Liver (tissue), 9 donors: ENCODE measurements around the gene PGPEP1. TPM values are rescaled to one million over a fixed set of nuclear protein-coding genes. Genes with fewer than 3 reads are reported as not detected.

Source experiments
- DNase-seq: peaks from one replicate; pipeline ENCODE4 v3.0.0-alpha.2; 2017; ENCODE audit warnings: low spot score
- H3K27ac ChIP-seq, 2 donors: one replicate each; pipeline ENCODE4 v1.7.0; 2013; ENCODE audit warnings: inconsistent platforms in 2 of 2, low read length in 2 of 2, control low read depth in 1 of 2, low read depth in 1 of 2, mild to moderate bottlenecking in 1 of 2
- H3K27me3 ChIP-seq, 4 donors: one replicate each; pipeline versions ENCODE4 v1.6.1 to v1.7.0; 2013; ENCODE audit warnings: low read length in 3 of 4, inconsistent platforms in 1 of 4, mild to moderate bottlenecking in 1 of 4, moderate library complexity in 1 of 4; ENCODE audit not compliant: control insufficient read depth in 4 of 4, insufficient read depth in 4 of 4
- H3K36me3 ChIP-seq, 4 donors: one replicate each; pipeline versions ENCODE4 v1.6.1 to v1.7.0; 2013; ENCODE audit warnings: low read length in 3 of 4, mild to moderate bottlenecking in 3 of 4, low read depth in 1 of 4, moderate library complexity in 1 of 4; ENCODE audit not compliant: control insufficient read depth in 4 of 4, insufficient read depth in 3 of 4
- H3K4me1 ChIP-seq, 4 donors: one replicate each; pipeline versions ENCODE4 v1.6.1 to v1.7.0; 2013; ENCODE audit warnings: low read length in 3 of 4, mild to moderate bottlenecking in 3 of 4, moderate library complexity in 1 of 4; ENCODE audit not compliant: control insufficient read depth in 4 of 4, insufficient read depth in 4 of 4
- H3K4me3 ChIP-seq, 3 donors: one replicate each; pipeline versions ENCODE4 v1.6.1 to v1.7.0; 2013; ENCODE audit warnings: low read length in 3 of 3, control low read depth in 1 of 3, low read depth in 1 of 3, mild to moderate bottlenecking in 1 of 3
- H3K9ac ChIP-seq, 2 donors: one replicate each; pipeline ENCODE4 v1.7.0; 2013; ENCODE audit warnings: low read length in 2 of 2, mild to moderate bottlenecking in 2 of 2, moderate library complexity in 2 of 2, control low read depth in 1 of 2, low read depth in 1 of 2
- H3K9me3 ChIP-seq, 4 donors: one replicate each; pipeline versions ENCODE4 v1.6.1 to v1.7.0; 2013; ENCODE audit warnings: low read length in 3 of 4; ENCODE audit not compliant: control insufficient read depth in 4 of 4
- EGR1 ChIP-seq, 2 donors: IDR thresholded peaks; 2 replicates each; pipeline ENCODE4 v1.6.1; 2016 to 2018; ENCODE audit warnings: antibody characterized with exemption in 2 of 2, low read depth in 2 of 2
- FOXA1 ChIP-seq: IDR thresholded peaks from 2 replicates; pipeline ENCODE4 v1.6.1; 2016; ENCODE audit warnings: antibody characterized with exemption
- FOXA2 ChIP-seq: IDR thresholded peaks from 2 replicates; pipeline ENCODE4 v1.6.1; 2016; ENCODE audit warnings: antibody characterized with exemption
- GABPA ChIP-seq, 2 donors: IDR thresholded peaks in 1 of 2; conservative IDR thresholded peaks in 1 of 2; 2 replicates each; pipeline ENCODE4 v1.6.1; 2016; ENCODE audit warnings: antibody characterized with exemption in 2 of 2, mild to moderate bottlenecking in 1 of 2, moderate library complexity in 1 of 2
- HNF4A ChIP-seq, 2 donors: conservative IDR thresholded peaks; 2 replicates each; pipeline ENCODE4 v1.6.1; 2016; ENCODE audit warnings: antibody characterized with exemption in 2 of 2, mild to moderate bottlenecking in 2 of 2
- HNF4G ChIP-seq: IDR thresholded peaks from 2 replicates; pipeline ENCODE4 v1.6.1; 2016; ENCODE audit warnings: antibody characterized with exemption
- JUND ChIP-seq, 2 donors: IDR thresholded peaks; 2 replicates each; pipeline ENCODE4 v1.6.1; 2016; ENCODE audit warnings: antibody characterized with exemption in 2 of 2
- NR2F2 ChIP-seq: IDR thresholded peaks from 2 replicates; pipeline ENCODE4 v1.6.1; 2016; ENCODE audit warnings: antibody characterized with exemption
- RAD21 ChIP-seq, 2 donors: IDR thresholded peaks; 2 replicates each; pipeline ENCODE4 v1.6.1; 2016; ENCODE audit warnings: antibody characterized with exemption in 2 of 2, mild to moderate bottlenecking in 2 of 2
- RXRA ChIP-seq, 2 donors: IDR thresholded peaks; 2 replicates each; pipeline ENCODE4 v1.6.1; 2017 to 2018; ENCODE audit warnings: antibody characterized with exemption in 2 of 2, mild to moderate bottlenecking in 1 of 2
- SP1 ChIP-seq: IDR thresholded peaks from 2 replicates; pipeline ENCODE4 v1.6.1; 2018; ENCODE audit warnings: antibody characterized with exemption, mild to moderate bottlenecking
- TAF1 ChIP-seq: conservative IDR thresholded peaks from 2 replicates; pipeline ENCODE4 v1.6.1; 2016; ENCODE audit warnings: antibody characterized with exemption, mild to moderate bottlenecking
- YY1 ChIP-seq: IDR thresholded peaks from 2 replicates; pipeline ENCODE4 v1.6.1; 2016; ENCODE audit warnings: antibody characterized with exemption, mild to moderate bottlenecking
- WGBS: extraction: QIAGEN DNeasy Blood & Tissue Kit; methylation state at CpG from one replicate; pipeline ENCODE4 v1.1.7; 2013; 5-methylcytosine and 5-hydroxymethylcytosine counted together
- polyA plus RNA-seq, 2 donors: library from polyadenylated mRNA; stranded (reverse) in 1 of 2; unstranded in 1 of 2; fragments of 200-250 nt in 1 of 2; fragments of >200 nt in 1 of 2; fragmentation: Nextera tagmentation in 1 of 2; extraction: Ambion mirVana in 1 of 2; gene quantifications; one replicate each; pipeline versions ENCODE4 v1.2.1 to v1.2.3, GENCODE V29; 2013 to 2015
- total RNA-seq, 2 donors: library from RNA; depleted of rRNA; stranded (reverse); fragments of >200 nt; gene quantifications; one replicate each; pipeline ENCODE4 v1.2.3, GENCODE V29; 2014
- TF ChIP-seq, protein P1 (sequence below): IDR thresholded peaks from 2 replicates; pipeline ENCODE4 v1.6.1; 2016; ENCODE audit warnings: antibody characterized with exemption
- TF ChIP-seq, protein P2 (sequence below): fragments of 150-350 bp; IDR thresholded peaks from 2 replicates; pipeline ENCODE4 v1.5.1; 2017; ENCODE audit warnings: improper control_type of control experiment, low read depth, low read length; ENCODE audit not compliant: missing input control
- TF ChIP-seq, protein P3 (sequence below): IDR thresholded peaks from 2 replicates; pipeline ENCODE4 v1.6.1; 2016; ENCODE audit warnings: antibody characterized with exemption, mild to moderate bottlenecking
- TF ChIP-seq, protein P4 (sequence below): IDR thresholded peaks from 2 replicates; pipeline ENCODE4 v1.6.1; 2016; ENCODE audit warnings: antibody characterized with exemption
- TF ChIP-seq, protein P5 (sequence below): IDR thresholded peaks from 2 replicates; pipeline ENCODE4 v1.6.1; 2016; ENCODE audit warnings: antibody characterized with exemption
- donor health status: healthy.
- donor health status: healthy.
- donor health status: healthy.
- donor health status: healthy.
- donor health status: healthy.

Gene PGPEP1
- total and polyA plus RNA-seq, 4 donors, result 15.8 to 48.3 (median 26.2) TPM

DNA sequence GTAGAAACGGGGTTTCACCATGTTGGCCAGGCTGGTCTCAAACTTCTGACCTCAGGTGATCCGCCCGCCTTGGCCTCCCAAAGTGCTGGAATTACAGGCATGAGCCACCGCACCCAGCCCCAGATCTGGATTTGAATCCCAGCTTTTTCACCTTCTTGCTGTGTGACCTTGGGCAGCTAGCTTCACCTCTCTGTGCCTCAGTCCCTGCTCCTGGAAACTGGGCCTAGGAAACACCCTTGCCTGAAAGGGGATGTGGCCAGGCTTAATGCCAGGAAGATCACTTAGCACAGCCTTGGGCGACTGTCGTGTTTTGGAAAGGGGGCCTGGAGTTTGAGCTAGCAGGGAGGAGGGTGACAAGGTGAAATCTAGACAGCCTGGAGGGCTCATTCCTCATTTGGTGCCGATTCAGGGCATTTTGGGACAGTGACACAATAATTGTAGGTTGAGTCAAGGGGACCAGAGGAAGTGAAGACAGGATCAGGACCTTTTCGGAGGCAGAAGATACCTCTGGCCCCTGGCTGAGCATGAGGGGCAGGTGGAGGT is 1.8 kb downstream of the PGPEP1 start:
- no peak overlapping the region for H3K9ac ChIP-seq
- TF ChIP-seq RXRA (IDR thresholded peaks at IDR 0.05), result no peak
- TF ChIP-seq, protein P1, sequence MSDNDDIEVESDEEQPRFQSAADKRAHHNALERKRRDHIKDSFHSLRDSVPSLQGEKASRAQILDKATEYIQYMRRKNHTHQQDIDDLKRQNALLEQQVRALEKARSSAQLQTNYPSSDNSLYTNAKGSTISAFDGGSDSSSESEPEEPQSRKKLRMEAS, result no peak
- TF ChIP-seq NR2F2, result no peak
- no peak for TF ChIP-seq RAD21 (IDR thresholded peaks at IDR 0.05)
- TF ChIP-seq SP1, result no peak
- TF ChIP-seq EGR1 (IDR thresholded peaks at IDR 0.05; ENCODE audit: low read depth in 2 of 2), result no peak
- no peak for TF ChIP-seq HNF4G
- TF ChIP-seq, protein P2, sequence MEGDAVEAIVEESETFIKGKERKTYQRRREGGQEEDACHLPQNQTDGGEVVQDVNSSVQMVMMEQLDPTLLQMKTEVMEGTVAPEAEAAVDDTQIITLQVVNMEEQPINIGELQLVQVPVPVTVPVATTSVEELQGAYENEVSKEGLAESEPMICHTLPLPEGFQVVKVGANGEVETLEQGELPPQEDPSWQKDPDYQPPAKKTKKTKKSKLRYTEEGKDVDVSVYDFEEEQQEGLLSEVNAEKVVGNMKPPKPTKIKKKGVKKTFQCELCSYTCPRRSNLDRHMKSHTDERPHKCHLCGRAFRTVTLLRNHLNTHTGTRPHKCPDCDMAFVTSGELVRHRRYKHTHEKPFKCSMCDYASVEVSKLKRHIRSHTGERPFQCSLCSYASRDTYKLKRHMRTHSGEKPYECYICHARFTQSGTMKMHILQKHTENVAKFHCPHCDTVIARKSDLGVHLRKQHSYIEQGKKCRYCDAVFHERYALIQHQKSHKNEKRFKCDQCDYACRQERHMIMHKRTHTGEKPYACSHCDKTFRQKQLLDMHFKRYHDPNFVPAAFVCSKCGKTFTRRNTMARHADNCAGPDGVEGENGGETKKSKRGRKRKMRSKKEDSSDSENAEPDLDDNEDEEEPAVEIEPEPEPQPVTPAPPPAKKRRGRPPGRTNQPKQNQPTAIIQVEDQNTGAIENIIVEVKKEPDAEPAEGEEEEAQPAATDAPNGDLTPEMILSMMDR, result no peak
- TF ChIP-seq FOXA1, result no peak
- TF ChIP-seq TAF1, result no peak
- no peak for TF ChIP-seq JUND (IDR thresholded peaks at IDR 0.05)
- TF ChIP-seq, protein P3, sequence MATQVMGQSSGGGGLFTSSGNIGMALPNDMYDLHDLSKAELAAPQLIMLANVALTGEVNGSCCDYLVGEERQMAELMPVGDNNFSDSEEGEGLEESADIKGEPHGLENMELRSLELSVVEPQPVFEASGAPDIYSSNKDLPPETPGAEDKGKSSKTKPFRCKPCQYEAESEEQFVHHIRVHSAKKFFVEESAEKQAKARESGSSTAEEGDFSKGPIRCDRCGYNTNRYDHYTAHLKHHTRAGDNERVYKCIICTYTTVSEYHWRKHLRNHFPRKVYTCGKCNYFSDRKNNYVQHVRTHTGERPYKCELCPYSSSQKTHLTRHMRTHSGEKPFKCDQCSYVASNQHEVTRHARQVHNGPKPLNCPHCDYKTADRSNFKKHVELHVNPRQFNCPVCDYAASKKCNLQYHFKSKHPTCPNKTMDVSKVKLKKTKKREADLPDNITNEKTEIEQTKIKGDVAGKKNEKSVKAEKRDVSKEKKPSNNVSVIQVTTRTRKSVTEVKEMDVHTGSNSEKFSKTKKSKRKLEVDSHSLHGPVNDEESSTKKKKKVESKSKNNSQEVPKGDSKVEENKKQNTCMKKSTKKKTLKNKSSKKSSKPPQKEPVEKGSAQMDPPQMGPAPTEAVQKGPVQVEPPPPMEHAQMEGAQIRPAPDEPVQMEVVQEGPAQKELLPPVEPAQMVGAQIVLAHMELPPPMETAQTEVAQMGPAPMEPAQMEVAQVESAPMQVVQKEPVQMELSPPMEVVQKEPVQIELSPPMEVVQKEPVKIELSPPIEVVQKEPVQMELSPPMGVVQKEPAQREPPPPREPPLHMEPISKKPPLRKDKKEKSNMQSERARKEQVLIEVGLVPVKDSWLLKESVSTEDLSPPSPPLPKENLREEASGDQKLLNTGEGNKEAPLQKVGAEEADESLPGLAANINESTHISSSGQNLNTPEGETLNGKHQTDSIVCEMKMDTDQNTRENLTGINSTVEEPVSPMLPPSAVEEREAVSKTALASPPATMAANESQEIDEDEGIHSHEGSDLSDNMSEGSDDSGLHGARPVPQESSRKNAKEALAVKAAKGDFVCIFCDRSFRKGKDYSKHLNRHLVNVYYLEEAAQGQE, result no peak
- TF ChIP-seq, protein P4, sequence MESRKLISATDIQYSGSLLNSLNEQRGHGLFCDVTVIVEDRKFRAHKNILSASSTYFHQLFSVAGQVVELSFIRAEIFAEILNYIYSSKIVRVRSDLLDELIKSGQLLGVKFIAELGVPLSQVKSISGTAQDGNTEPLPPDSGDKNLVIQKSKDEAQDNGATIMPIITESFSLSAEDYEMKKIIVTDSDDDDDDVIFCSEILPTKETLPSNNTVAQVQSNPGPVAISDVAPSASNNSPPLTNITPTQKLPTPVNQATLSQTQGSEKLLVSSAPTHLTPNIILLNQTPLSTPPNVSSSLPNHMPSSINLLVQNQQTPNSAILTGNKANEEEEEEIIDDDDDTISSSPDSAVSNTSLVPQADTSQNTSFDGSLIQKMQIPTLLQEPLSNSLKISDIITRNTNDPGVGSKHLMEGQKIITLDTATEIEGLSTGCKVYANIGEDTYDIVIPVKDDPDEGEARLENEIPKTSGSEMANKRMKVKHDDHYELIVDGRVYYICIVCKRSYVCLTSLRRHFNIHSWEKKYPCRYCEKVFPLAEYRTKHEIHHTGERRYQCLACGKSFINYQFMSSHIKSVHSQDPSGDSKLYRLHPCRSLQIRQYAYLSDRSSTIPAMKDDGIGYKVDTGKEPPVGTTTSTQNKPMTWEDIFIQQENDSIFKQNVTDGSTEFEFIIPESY, result no peak
- TF ChIP-seq, protein P5, sequence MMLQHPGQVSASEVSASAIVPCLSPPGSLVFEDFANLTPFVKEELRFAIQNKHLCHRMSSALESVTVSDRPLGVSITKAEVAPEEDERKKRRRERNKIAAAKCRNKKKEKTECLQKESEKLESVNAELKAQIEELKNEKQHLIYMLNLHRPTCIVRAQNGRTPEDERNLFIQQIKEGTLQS, result no peak
- no peak for TF ChIP-seq GABPA (IDR thresholded peaks at IDR 0.05 in 1 of 2, conservative IDR thresholded peaks at IDR 0.05 in 1 of 2)
- no peak for TF ChIP-seq FOXA2
- no peak for TF ChIP-seq HNF4A (conservative IDR thresholded peaks at IDR 0.05)
- TF ChIP-seq YY1, result no peak
- 83% methylated on average over 8 of the region's 8 CpGs for WGBS
- DNase-seq, result no peak
- no peaks in the 10 kb centered on the region for H3K27me3 ChIP-seq
- H3K27ac ChIP-seq, result no peak overlapping the region
- H3K4me1 ChIP-seq, result peaks cover 4 to 39% (median 20%) of the 10 kb centered on the region in 4 donors
- peaks cover 2 to 13% (median 5%) of the 10 kb centered on the region in 4 donors for H3K36me3 ChIP-seq
- H3K4me3 ChIP-seq, result no peak overlapping the region
- no peaks in the 10 kb centered on the region for H3K9me3 ChIP-seq
